SU-DHL-6 (cell line): ENCODE measurements around the gene PSME3IP1.

Source experiments
- H2AFZ ChIP-seq: fragments of 200-600 bp; sonication (generic); 2 replicates; pipeline ENCODE4 v1.6.1; 2014; ENCODE audit warnings: low read depth, mild to moderate bottlenecking, moderate library complexity, mixed read lengths, antibody characterized with exemption, low read length; ENCODE audit not compliant: severe bottlenecking
- H3F3A ChIP-seq: fragments of 200-600 bp; shearing (Covaris generic); 2 replicates; pipeline ENCODE4 v1.6.0; 2016; ENCODE audit warnings: antibody characterized with exemption, mild to moderate bottlenecking; ENCODE audit not compliant: insufficient read depth
- H3K27ac ChIP-seq: fragments of 200-600 bp; sonication (generic); 2 replicates; pipeline ENCODE4 v1.5.1; 2016; ENCODE audit warnings: low read depth, mild to moderate bottlenecking, low read length, moderate library complexity, mixed read lengths
- H3K27me3 ChIP-seq: fragments of 200-600 bp; sonication (generic), shearing (Covaris generic); 2 replicates; pipeline ENCODE4 v1.6.0; 2014; ENCODE audit warnings: mild to moderate bottlenecking, low read length
- H3K36me3 ChIP-seq: fragments of 200-600 bp; sonication (generic); 2 replicates; pipeline ENCODE4 v1.6.1; 2014; ENCODE audit warnings: mild to moderate bottlenecking, low read length, mixed read lengths
- H3K4me2 ChIP-seq: fragments of 300-600, 200-600 bp; shearing (Covaris generic), sonication (generic); 2 replicates; pipeline ENCODE4 v1.6.0; 2014; ENCODE audit warnings: low read length, low read depth, mild to moderate bottlenecking; ENCODE audit not compliant: poor library complexity, severe bottlenecking
- H3K4me3 ChIP-seq: fragments of 200-600 bp; sonication (generic); 2 replicates; pipeline ENCODE4 v1.5.1; 2014; ENCODE audit warnings: antibody characterized with exemption, low read length, mild to moderate bottlenecking, mixed read lengths; ENCODE audit not compliant: insufficient read depth, poor library complexity, severe bottlenecking
- H3K79me2 ChIP-seq: fragments of 200-600 bp; sonication (generic); 2 replicates; pipeline ENCODE4 v1.6.1; 2014; ENCODE audit warnings: mild to moderate bottlenecking, low read length, moderate library complexity; ENCODE audit not compliant: insufficient read depth
- H3K9ac ChIP-seq: fragments of 200-600 bp; sonication (generic); 2 replicates; pipeline ENCODE4 v1.7.0; 2014; ENCODE audit warnings: mild to moderate bottlenecking, low read length
- H3K9me2 ChIP-seq: fragments of 200-600 bp; sonication (generic); replicated peaks from 2 replicates; pipeline ENCODE4 v1.6.1; 2014; ENCODE audit warnings: low read length; ENCODE audit not compliant: insufficient read depth
- H3K9me3 ChIP-seq: fragments of 200-600 bp; sonication (generic); 2 replicates; pipeline ENCODE4 v1.6.1; 2014; ENCODE audit warnings: low read length, mixed read lengths; ENCODE audit not compliant: insufficient read depth
- H4K20me1 ChIP-seq: fragments of 200-600 bp; sonication (generic); 2 replicates; pipeline ENCODE4 v1.6.1; 2014; ENCODE audit warnings: low read depth, mild to moderate bottlenecking, antibody characterized with exemption, low read length, moderate library complexity, mixed read lengths
- EZH2phosphoT487 ChIP-seq: fragments of 200-600 bp; sonication (generic), shearing (Covaris generic); conservative IDR thresholded peaks from 2 replicates; pipeline ENCODE4 v1.6.1; 2018; ENCODE audit warnings: mild to moderate bottlenecking, antibody characterized with exemption, low read length, moderate library complexity, mixed read lengths
- TF ChIP-seq, protein P1 (sequence below): fragments of 200-600 bp; sonication (generic); IDR thresholded peaks from one replicate; pipeline ENCODE4 v1.5.1; 2017; ENCODE audit warnings: antibody characterized with exemption, mild to moderate bottlenecking, low read length, moderate library complexity; ENCODE audit not compliant: insufficient read depth, poor library complexity, severe bottlenecking

The PSME3IP1 gene

DNA sequence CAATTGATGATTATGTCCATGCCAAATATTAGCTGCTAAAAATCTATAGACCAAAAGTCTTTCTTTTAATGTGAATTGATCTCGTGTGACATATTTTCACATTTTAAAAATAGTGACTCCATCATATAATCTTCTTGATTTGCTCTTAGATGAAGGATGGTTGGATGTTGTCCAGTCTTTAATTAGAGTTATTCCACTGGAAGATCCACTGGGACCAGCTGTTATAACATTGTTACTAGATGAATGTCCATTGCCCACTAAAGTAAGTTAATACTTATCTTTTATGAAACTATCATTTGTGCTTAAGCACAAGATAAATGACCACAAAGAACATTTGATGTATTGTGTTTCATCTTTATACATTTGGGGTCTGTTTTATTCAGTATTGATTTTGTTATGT, 23.1 kb upstream of the PSME3IP1 start:
- TF ChIP-seq, protein P1, sequence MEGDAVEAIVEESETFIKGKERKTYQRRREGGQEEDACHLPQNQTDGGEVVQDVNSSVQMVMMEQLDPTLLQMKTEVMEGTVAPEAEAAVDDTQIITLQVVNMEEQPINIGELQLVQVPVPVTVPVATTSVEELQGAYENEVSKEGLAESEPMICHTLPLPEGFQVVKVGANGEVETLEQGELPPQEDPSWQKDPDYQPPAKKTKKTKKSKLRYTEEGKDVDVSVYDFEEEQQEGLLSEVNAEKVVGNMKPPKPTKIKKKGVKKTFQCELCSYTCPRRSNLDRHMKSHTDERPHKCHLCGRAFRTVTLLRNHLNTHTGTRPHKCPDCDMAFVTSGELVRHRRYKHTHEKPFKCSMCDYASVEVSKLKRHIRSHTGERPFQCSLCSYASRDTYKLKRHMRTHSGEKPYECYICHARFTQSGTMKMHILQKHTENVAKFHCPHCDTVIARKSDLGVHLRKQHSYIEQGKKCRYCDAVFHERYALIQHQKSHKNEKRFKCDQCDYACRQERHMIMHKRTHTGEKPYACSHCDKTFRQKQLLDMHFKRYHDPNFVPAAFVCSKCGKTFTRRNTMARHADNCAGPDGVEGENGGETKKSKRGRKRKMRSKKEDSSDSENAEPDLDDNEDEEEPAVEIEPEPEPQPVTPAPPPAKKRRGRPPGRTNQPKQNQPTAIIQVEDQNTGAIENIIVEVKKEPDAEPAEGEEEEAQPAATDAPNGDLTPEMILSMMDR = no peak
- TF ChIP-seq EZH2phosphoT487 = no peak
- no peak overlapping the region for H3K4me3 ChIP-seq
- no peak overlapping the region for H3K9ac ChIP-seq
- no peaks in the 10 kb centered on the region; the same call in 1 of the 2 replicates for H3F3A ChIP-seq
- H2AFZ ChIP-seq = no peak overlapping the region
- no peaks in the 10 kb centered on the region for H3K9me2 ChIP-seq
- H3K4me2 ChIP-seq = no peak overlapping the region
- H3K36me3 ChIP-seq = peaks cover 22% of the 10 kb centered on the region; the same call in 1 of the 2 replicates
- no peaks in the 10 kb centered on the region; the same call in 1 of the 2 replicates for H4K20me1 ChIP-seq
- no peaks in the 10 kb centered on the region for H3K27me3 ChIP-seq
- no peaks in the 10 kb centered on the region for H3K9me3 ChIP-seq
- no peak overlapping the region for H3K27ac ChIP-seq
- H3K79me2 ChIP-seq = no peaks in the 10 kb centered on the region

- Histone ChIP-seq H3K4me2 (no peak overlapping the region), H3K36me3 (peaks cover 17% of the 10 kb centered on the region; the same call in 1 of the 2 replicates)
- no peak for TF ChIP-seq EZH2phosphoT487
- TF ChIP-seq, protein P1 = no peak
These were observed 18.8 kb upstream of the PSME3IP1 start for GRCh38 chr16:57204675-57205074.

DNA sequence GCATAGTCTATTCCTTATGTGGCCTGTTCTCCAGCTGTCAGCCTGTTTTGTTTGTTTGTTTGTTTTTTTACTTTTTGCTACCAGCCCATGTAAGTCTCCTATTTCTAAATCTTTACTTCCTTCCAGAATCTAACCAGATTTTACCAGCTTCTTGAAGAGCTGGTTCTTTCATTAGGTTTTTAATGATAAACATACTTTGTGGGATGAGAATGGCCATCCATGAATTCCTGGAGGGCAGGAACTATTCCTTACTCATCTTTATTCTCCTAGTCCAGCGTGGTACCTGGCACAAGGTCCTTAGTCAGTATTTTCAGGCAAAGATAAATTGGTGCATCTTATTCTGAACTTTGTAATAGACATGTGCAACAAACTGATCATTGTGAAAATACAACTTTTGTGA, 17.6 kb upstream of the PSME3IP1 start:
- Histone ChIP-seq H3K9me2 (no peaks in the 10 kb centered on the region), H4K20me1 (no peaks in the 10 kb centered on the region; the same call in 1 of the 2 replicates), H3K4me3 (no peak overlapping the region), H3K36me3 (peaks cover 12% of the 10 kb centered on the region; the same call in 1 of the 2 replicates), H2AFZ (no peak overlapping the region), H3K27me3 (no peaks in the 10 kb centered on the region), H3K27ac (no peak overlapping the region), H3K9ac (no peak overlapping the region), H3F3A (no peaks in the 10 kb centered on the region; the same call in 1 of the 2 replicates), H3K79me2 (no peaks in the 10 kb centered on the region), H3K9me3 (no peaks in the 10 kb centered on the region), H3K4me2 (no peak overlapping the region)
- TF ChIP-seq, protein P1 = no peak
- no peak for TF ChIP-seq EZH2phosphoT487

More at GRCh38 chr16:57204675-57205074, 18.8 kb upstream of the PSME3IP1 start:
- no peaks in the 10 kb centered on the region for H3K27me3 ChIP-seq
- H2AFZ ChIP-seq = no peak overlapping the region
- H3K27ac ChIP-seq = no peak overlapping the region
- no peak overlapping the region for H3K4me3 ChIP-seq
- no peaks in the 10 kb centered on the region for H3K79me2 ChIP-seq
- H4K20me1 ChIP-seq = no peaks in the 10 kb centered on the region; the same call in 1 of the 2 replicates
- no peaks in the 10 kb centered on the region for H3K9me3 ChIP-seq
- H3K9me2 ChIP-seq = no peaks in the 10 kb centered on the region
- no peak overlapping the region for H3K9ac ChIP-seq
- H3F3A ChIP-seq = no peaks in the 10 kb centered on the region; the same call in 1 of the 2 replicates
